H1 (cell line): ENCODE measurements around the gene LNX2. TPM values are rescaled to one million over a fixed set of nuclear protein-coding genes. Genes with fewer than 3 reads are reported as not detected.

ENCODE experiments used
- CTCF ChIA-PET: fragments of 300-600 bp; sonication (Branson Sonifier 250); formaldehyde crosslinking; loops from one replicate; lab custom pipeline; 2021; ENCODE audit not compliant: partially characterized antibody; lab: Charles Lee
- POLR2A ChIA-PET: fragments of 300-600 bp; sonication (Branson Sonifier 250); formaldehyde crosslinking; loops from one replicate; lab custom pipeline; 2021; ENCODE audit warnings: inconsistent platforms; ENCODE audit not compliant: partially characterized antibody; lab: Charles Lee
- DNase-seq, 2 experiments: peaks; one replicate each; pipeline versions ENCODE4 v3.0.0 to v3.0.0-alpha.2; 2010 to 2022; ENCODE audit warnings: low spot score in 2 of 2, low read depth in 1 of 2, mixed read lengths in 1 of 2
- FAIRE-seq: peaks from 2 replicates; lab custom pipeline; 2011; peaks lifted over from hg19 to GRCh38; lab: Jason Lieb, UNC
- H2AFZ ChIP-seq: 2 replicates; pipeline ENCODE4 v1.8.1; 2012; ENCODE audit warnings: low read length, inconsistent platforms
- H2AK5ac ChIP-seq: 2 replicates; pipeline ENCODE4 v1.6.1; 2013; ENCODE audit warnings: low read depth, low read length
- H2BK120ac ChIP-seq: replicated peaks from 2 replicates; pipeline ENCODE3; 2013; ENCODE audit warnings: low read depth, low read length, inconsistent platforms
- H2BK12ac ChIP-seq: 2 replicates; pipeline ENCODE4 v1.6.1; 2013; ENCODE audit warnings: low read depth, low read length
- H2BK15ac ChIP-seq: 2 replicates; pipeline ENCODE4 v1.6.1; 2013; ENCODE audit warnings: low read length
- H2BK20ac ChIP-seq: 2 replicates; pipeline ENCODE4 v1.6.1; 2013; ENCODE audit warnings: low read length
- H2BK5ac ChIP-seq: 2 replicates; pipeline ENCODE4 v1.6.1; 2013; ENCODE audit warnings: low read depth, low read length
- H3K14ac ChIP-seq: 2 replicates; pipeline ENCODE4 v1.6.1; 2013; ENCODE audit warnings: inconsistent platforms; ENCODE audit not compliant: insufficient read length
- H3K18ac ChIP-seq: 2 replicates; pipeline ENCODE4 v1.6.1; 2013; ENCODE audit warnings: low read length; ENCODE audit errors: extremely low read depth
- H3K23ac ChIP-seq: 2 replicates; pipeline ENCODE4 v1.6.1; 2013; ENCODE audit warnings: inconsistent platforms; ENCODE audit not compliant: insufficient read length
- H3K23me2 ChIP-seq: 2 replicates; pipeline ENCODE4 v1.6.1; 2013; ENCODE audit warnings: low read depth, low read length
- H3K27ac ChIP-seq: 2 replicates; pipeline ENCODE4 v1.6.1; 2011; ENCODE audit warnings: low read depth, low read length, inconsistent platforms
- H3K27me3 ChIP-seq, 4 experiments: replicated peaks in 1 of 4; 1 replicate in 1 of 4; 2 replicates in 3 of 4; pipeline versions ENCODE4 v1.6.1 to v1.8.1; 2011 to 2013; ENCODE audit warnings: low read length in 3 of 4, mild to moderate bottlenecking in 3 of 4, inconsistent platforms in 2 of 4, mixed read lengths in 2 of 4, moderate library complexity in 1 of 4; ENCODE audit not compliant: control insufficient read depth in 3 of 4, insufficient read depth in 3 of 4; ENCODE audit errors: extremely low read depth in 1 of 4
- H3K36me3 ChIP-seq, 4 experiments: 2 replicates each; pipeline versions ENCODE4 v1.6.1 to v1.8.1; 2011 to 2013; ENCODE audit warnings: mild to moderate bottlenecking in 4 of 4, low read length in 3 of 4, moderate library complexity in 2 of 4, control low read depth in 1 of 4, inconsistent platforms in 1 of 4; ENCODE audit not compliant: insufficient read depth in 4 of 4, control insufficient read depth in 2 of 4
- H3K4ac ChIP-seq: replicated peaks from 2 replicates; pipeline ENCODE3; 2013; ENCODE audit warnings: low read length, low read depth, mixed read lengths, inconsistent platforms; ENCODE audit not compliant: insufficient read length
- H3K4me1 ChIP-seq, 4 experiments: replicated peaks in 1 of 4; 1 replicate in 1 of 4; 2 replicates in 3 of 4; pipeline versions ENCODE4 v1.6.1 to v1.8.1; 2011 to 2013; ENCODE audit warnings: low read length in 3 of 4, inconsistent platforms in 2 of 4, mixed read lengths in 1 of 4; ENCODE audit not compliant: insufficient read depth in 4 of 4, control insufficient read depth in 3 of 4
- H3K4me2 ChIP-seq, 2 experiments: 2 replicates each; pipeline versions ENCODE4 v1.6.1 to v1.8.1; 2011 to 2013; ENCODE audit warnings: low read depth in 2 of 2, low read length in 2 of 2, control low read depth in 1 of 2, inconsistent platforms in 1 of 2, mild to moderate bottlenecking in 1 of 2; ENCODE audit not compliant: insufficient read depth in 1 of 2
- H3K4me3 ChIP-seq, 4 experiments: fragments of 200-600, 300-600 bp in 1 of 4; sonication (generic), shearing (Covaris generic), sonication (Bioruptor Twin) in 1 of 4; 2 replicates each; pipeline versions ENCODE4 v1.5.1 to v1.8.1; 2011 to 2016; ENCODE audit warnings: low read length in 4 of 4, low read depth in 3 of 4, control low read depth in 2 of 4, inconsistent platforms in 2 of 4, mild to moderate bottlenecking in 2 of 4, mixed read lengths in 1 of 4, moderate library complexity in 1 of 4; ENCODE audit not compliant: insufficient read depth in 2 of 4; ENCODE audit errors: extremely low read depth in 1 of 4
- H3K56ac ChIP-seq: replicated peaks from 2 replicates; pipeline ENCODE3; 2013; ENCODE audit warnings: low read depth, mild to moderate bottlenecking, mixed read lengths, low read length, inconsistent platforms; ENCODE audit not compliant: insufficient read length
- H3K79me1 ChIP-seq: 2 replicates; pipeline ENCODE4 v1.6.1; 2013; ENCODE audit warnings: low read depth, low read length, control low read depth
- H3K79me2 ChIP-seq, 2 experiments: 2 replicates each; pipeline versions ENCODE4 v1.6.1 to v1.8.1; 2012 to 2013; ENCODE audit warnings: low read length in 2 of 2, mild to moderate bottlenecking in 2 of 2, inconsistent platforms in 1 of 2; ENCODE audit not compliant: insufficient read depth in 2 of 2, control insufficient read depth in 1 of 2
- H3K9ac ChIP-seq, 4 experiments: replicated peaks in 1 of 4; 1 replicate in 1 of 4; 2 replicates in 3 of 4; pipeline versions ENCODE4 v1.6.1 to v1.8.1; 2011 to 2013; ENCODE audit warnings: low read depth in 3 of 4, low read length in 3 of 4, control low read depth in 2 of 4, mild to moderate bottlenecking in 2 of 4, moderate library complexity in 2 of 4, inconsistent platforms in 1 of 4; ENCODE audit errors: extremely low read depth in 1 of 4
- H3K9me3 ChIP-seq, 2 experiments: 2 replicates each; pipeline versions ENCODE4 v1.6.1 to v1.8.1; 2012 to 2013; ENCODE audit warnings: mild to moderate bottlenecking in 2 of 2, moderate library complexity in 2 of 2, control low read depth in 1 of 2, inconsistent platforms in 1 of 2, low read depth in 1 of 2, low read length in 1 of 2, mixed read lengths in 1 of 2; ENCODE audit not compliant: insufficient read depth in 2 of 2
- H4K20me1 ChIP-seq, 2 experiments: replicated peaks in 1 of 2; 2 replicates each; pipeline versions ENCODE3 to v1.8.1; 2011 to 2013; ENCODE audit warnings: inconsistent platforms in 2 of 2, low read length in 2 of 2, mild to moderate bottlenecking in 1 of 2; ENCODE audit not compliant: insufficient read depth in 2 of 2, control insufficient read depth in 1 of 2
- H4K5ac ChIP-seq: 2 replicates; pipeline ENCODE4 v1.6.1; 2013; ENCODE audit warnings: low read length, low read depth, mixed read lengths, inconsistent platforms; ENCODE audit not compliant: insufficient read length
- H4K8ac ChIP-seq: 2 replicates; pipeline ENCODE4 v1.8.0; 2013; ENCODE audit warnings: mild to moderate bottlenecking, moderate library complexity, low read length, inconsistent platforms; ENCODE audit not compliant: insufficient read depth; ENCODE audit errors: extremely low read depth
- H4K91ac ChIP-seq: replicated peaks from 2 replicates; pipeline ENCODE3; 2013; ENCODE audit warnings: low read length, mixed read lengths, inconsistent platforms; ENCODE audit not compliant: insufficient read length
- BRCA1 ChIP-seq: IDR thresholded peaks from 2 replicates; pipeline ENCODE4 v1.6.1; 2012; ENCODE audit warnings: low read depth, low read length, improper control_type of control experiment
- CHD1 ChIP-seq: IDR thresholded peaks from 2 replicates; pipeline ENCODE4 v1.6.1; 2012; ENCODE audit warnings: low read depth, low read length, improper control_type of control experiment
- CTBP2 ChIP-seq: IDR thresholded peaks from 2 replicates; pipeline ENCODE4 v1.7.0; 2011; ENCODE audit warnings: borderline replicate concordance, mild to moderate bottlenecking, moderate library complexity, mixed read lengths, low read length; ENCODE audit not compliant: insufficient read depth, insufficient read length
- GABPA ChIP-seq: IDR thresholded peaks from 2 replicates; pipeline ENCODE4 v1.6.1; 2011; ENCODE audit warnings: mild to moderate bottlenecking, low read length, moderate library complexity, borderline replicate concordance; ENCODE audit not compliant: insufficient read depth
- NANOG ChIP-seq: IDR thresholded peaks from 2 replicates; pipeline ENCODE4 v1.6.1; 2011; ENCODE audit warnings: low read length, low read depth, mild to moderate bottlenecking, inconsistent platforms; ENCODE audit not compliant: insufficient read depth, poor library complexity, severe bottlenecking
- TBP ChIP-seq: IDR thresholded peaks from 2 replicates; pipeline ENCODE4 v1.6.1; 2011; ENCODE audit warnings: low read depth, low read length, improper control_type of control experiment
- WGBS, 2 experiments: shearing (Covaris generic) in 1 of 2; methylation state at CpG; one replicate each; pipeline versions ENCODE4 v1.1.6 to v1.1.7; 2013 to 2015; ENCODE audit warnings: low lambda C conversion rate in 2 of 2, mixed read lengths in 2 of 2, inconsistent platforms in 1 of 2, low coverage in 1 of 2, missing lambda C conversion rate in 1 of 2; ENCODE audit not compliant: insufficient replicate concordance in 2 of 2, insufficient coverage in 1 of 2, insufficient read length in 1 of 2; ENCODE audit errors: extremely low coverage in 1 of 2, missing lambda C conversion rate in 1 of 2; 5-methylcytosine and 5-hydroxymethylcytosine counted together
- polyA plus RNA-seq, 7 experiments: library from polyadenylated mRNA; depleted of rRNA in 3 of 7; stranded (reverse) in 5 of 7; unstranded in 2 of 7; fragments of >200 nt in 5 of 7; fragments of 200-250 nt in 2 of 7; gene quantifications; 1 replicate in 5 of 7; 2 replicates in 1 of 7; 4 replicates in 1 of 7; pipeline versions ENCODE4 v1.2.1 to v1.2.3, GENCODE V29; 2011 to 2013; ENCODE audit warnings: missing spikeins in 2 of 7, mixed read lengths in 2 of 7
- total RNA-seq: library from RNA; stranded (reverse); fragmentation: NEBNext Ultra II Directional; extraction: Animal tissue kit (Norgen Biotek cat#: 25700); gene quantifications from 2 replicates; pipeline ENCODE4 v1.2.1, GENCODE V29; 2021

Gene LNX2
- total and polyA plus RNA-seq, 2 of the 8 experiments (the other 6 are each of a cell fraction or from before 2014, with no cell fraction given) = 6.4 to 13.9 TPM

DNA sequence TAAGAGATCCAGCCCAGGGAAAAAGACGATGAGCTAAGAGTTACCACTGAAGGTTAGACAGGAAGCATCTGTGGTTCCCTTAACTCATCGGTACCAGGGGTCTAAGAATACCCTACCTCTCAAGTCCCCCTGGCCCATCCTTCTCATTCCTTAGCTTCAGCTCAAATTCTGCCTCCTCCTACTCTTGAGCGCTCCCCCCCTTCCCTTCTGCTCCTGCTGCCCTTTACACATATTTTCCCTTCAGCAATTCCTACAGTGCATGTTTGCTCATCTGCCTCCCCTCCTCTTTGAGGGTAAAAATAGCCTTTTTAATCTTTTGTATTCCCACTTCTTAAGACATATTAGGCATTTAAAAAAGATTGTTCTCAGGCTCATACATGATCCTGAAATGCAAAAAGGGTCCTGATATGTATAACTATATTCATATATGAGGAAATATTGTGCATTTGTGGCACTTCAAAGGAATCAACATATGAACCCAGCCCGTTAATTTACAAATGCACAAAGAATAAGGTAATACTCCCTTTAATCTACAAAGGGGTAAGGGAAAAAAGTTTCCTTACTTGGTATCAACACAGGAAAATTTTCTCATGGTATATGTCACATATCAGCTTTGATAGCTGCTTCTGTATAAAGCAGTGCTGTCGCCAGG is 33.1 kb downstream of the LNX2 start:
- Histone ChIP-seq H3K79me2 (peaks cover 0 to 31% of the 10 kb centered on the region in 2 experiments; a peak in 2 of 4 replicates), H4K8ac (no peak overlapping the region), H4K91ac (no peak overlapping the region), H3K4me2 (no peak overlapping the region), H4K20me1 (no peaks in the 10 kb centered on the region), H2BK20ac (no peak overlapping the region), H3K23me2 (no peaks in the 10 kb centered on the region), H3K27ac (no peak overlapping the region), H2BK5ac (no peak overlapping the region), H3K9ac (no peak overlapping the region), H2BK15ac (no peak overlapping the region), H3K23ac (no peak overlapping the region), H3K56ac (no peak overlapping the region), H3K4me1 (no peaks in the 10 kb centered on the region), H2BK12ac (no peak overlapping the region), H2AFZ (no peak overlapping the region), H3K18ac (no peak overlapping the region), H2AK5ac (no peak overlapping the region), H2BK120ac (no peak overlapping the region), H3K79me1 (no peaks in the 10 kb centered on the region), H3K9me3 (no peaks in the 10 kb centered on the region), H3K27me3 (peaks cover 0 to 1% (median 0%) of the 10 kb centered on the region in 4 experiments; a peak in 1 of 7 replicates), H3K36me3 (no peaks in the 10 kb centered on the region), H3K4ac (no peak overlapping the region), H3K14ac (no peak overlapping the region), H3K4me3 (no peak overlapping the region), H4K5ac (no peak overlapping the region)
- CTCF ChIA-PET = interaction anchor here (0.6 to 1.1 kb wide), 2 partner anchors 20 to 26 kb away, joined by 3 read pairs; no protein-coding TSS in a partner anchor
- WGBS, 2 experiments = 89% methylated on average over 5 of the region's 5 CpGs; no CpG with 5 or more reads in 1 of the 2 experiments
- DNase-seq = no peak
- POLR2A ChIA-PET = interaction anchor here (1.0 kb wide), 1 partner anchor 35 kb away, joined by 3 read pairs; no protein-coding TSS in a partner anchor
- FAIRE-seq = no peak
- TF ChIP-seq BRCA1 (no peak), TBP (no peak), NANOG (no peak), CHD1 (no peak), GABPA (no peak), CTBP2 (no peak)
